MCF 10A (cell line): Measurements from ENCODE around the gene CCDC158. TPM values are rescaled to one million over a fixed set of nuclear protein-coding genes. Genes with fewer than 3 reads are reported as not detected.
"Not testable (repeated sequence)": the region's sequence is repeated elsewhere in the genome, so short reads cannot be mapped to it uniquely, and the experiment has no call there.

Source experiments
- BruUV-seq: library from RNA; stranded (reverse); fragments of 400-500 nt; replicated peaks from 2 replicates; lab custom pipeline; 2021; lab: Mats Ljungman, UMichigan
- CTCF ChIA-PET: fragments of 300-600 bp; sonication (Branson Sonifier 250); formaldehyde crosslinking; extraction: SDS; loops from one replicate; lab custom pipeline; 2021; ENCODE audit warnings: antibody characterized with exemption, inconsistent platforms; lab: Yijun Ruan, JAX
- POLR2A ChIA-PET: fragments of 300-600, 350-650 bp; sonication (Branson Sonifier 250); formaldehyde crosslinking; extraction: SDS; loops from one replicate; lab custom pipeline; 2020; ENCODE audit warnings: antibody characterized with exemption, inconsistent platforms; lab: Yijun Ruan, JAX
- DNase-seq: peaks from one replicate; pipeline ENCODE4 v3.0.0-alpha.2; 2018; ENCODE audit not compliant: unreplicated experiment
- H3K27ac Mint-ChIP-seq: one replicate; pipeline ENCODE4 v1.8.0; 2022; ENCODE audit warnings: mild to moderate bottlenecking, low read depth, mixed read lengths; ENCODE audit not compliant: unreplicated experiment
- H3K27me3 Mint-ChIP-seq: one replicate; pipeline ENCODE4 v1.8.0; 2022; ENCODE audit warnings: mixed read lengths; ENCODE audit not compliant: insufficient read depth, unreplicated experiment
- H3K36me3 Mint-ChIP-seq: one replicate; pipeline ENCODE4 v1.8.0; 2022; ENCODE audit warnings: mild to moderate bottlenecking, moderate library complexity, mixed read lengths; ENCODE audit not compliant: insufficient read depth, unreplicated experiment
- H3K4me1 Mint-ChIP-seq: one replicate; pipeline ENCODE4 v1.8.0; 2022; ENCODE audit warnings: mixed read lengths; ENCODE audit not compliant: insufficient read depth, unreplicated experiment
- H3K4me3 Mint-ChIP-seq: one replicate; pipeline ENCODE4 v1.8.0; 2022; ENCODE audit warnings: mild to moderate bottlenecking, moderate library complexity, mixed read lengths; ENCODE audit not compliant: unreplicated experiment
- H3K9me3 Mint-ChIP-seq: one replicate; pipeline ENCODE4 v1.8.0; 2022; ENCODE audit warnings: mixed read lengths; ENCODE audit not compliant: unreplicated experiment
- CTCF ChIP-seq: fragments of 200-600 bp; IDR thresholded peaks from one replicate; pipeline ENCODE4 v1.8.0; 2022; ENCODE audit warnings: antibody characterized with exemption, mild to moderate bottlenecking; ENCODE audit not compliant: unreplicated experiment
- intact Hi-C: fragments of 100-400 bp; cut with micrococcal nuclease; formaldehyde crosslinking; loops from 2 replicates; pipeline ENCODE4 v1.14.1; 2022
- total RNA-seq: library from RNA; stranded (reverse); gene quantifications from 2 replicates; pipeline ENCODE4 v1.2.3, GENCODE V29; 2022

The CCDC158 gene
- total RNA-seq, 1 experiment from 2014 or later = not detected

- Mint-ChIP-seq H3K4me1 (peaks cover 19% of the 10 kb centered on the region), H3K4me3 (no peak overlapping the region), H3K27me3 (no peaks in the 10 kb centered on the region), H3K36me3 (no peaks in the 10 kb centered on the region), H3K27ac (no peak overlapping the region), H3K9me3 (no peaks in the 10 kb centered on the region)
- peak; percentile 75 for TF ChIP-seq CTCF
- intact Hi-C loops = loop anchor here (1.0 to 10.0 kb wide), 4 partner anchors 75 to 614 kb away; no protein-coding TSS in a partner anchor
- DNase-seq = peak; percentile 66
- ChIA-PET POLR2A (interaction anchor here (0.6 to 8.4 kb wide), 4 partner anchors 69 to 557 kb away, joined by 3 to 76 read pairs (median 6); no protein-coding TSS in a partner anchor), CTCF (interaction anchor here (0.6 to 9.9 kb wide), 42 partner anchors 9 to 1240 kb away, joined by 3 to 294 read pairs (median 4); partner anchors contain the start of genes CCDC158, NUP54 and STBD1)
- BruUV-seq = no TSS peak
These were observed 9.8 kb upstream of the CCDC158 start for GRCh38 chr4:76430519-76431388.

DNA sequence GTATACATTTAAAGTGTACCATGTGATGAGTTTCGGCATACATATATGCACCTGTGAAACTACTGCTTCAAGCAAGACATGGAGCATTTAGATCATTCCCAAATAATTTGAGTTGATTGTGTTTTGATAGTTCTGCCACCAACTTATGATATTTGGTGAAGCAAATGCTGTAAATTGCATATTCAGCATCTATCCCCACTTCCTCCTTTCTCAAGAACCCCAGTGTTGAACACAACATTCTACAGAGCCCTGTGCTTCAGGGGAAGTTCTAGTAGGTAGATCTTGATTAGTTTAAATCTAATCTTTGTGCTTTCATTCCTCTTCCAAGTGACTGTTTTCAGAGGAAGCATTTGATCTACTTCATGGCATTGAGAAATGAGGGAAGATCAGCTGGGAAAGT lies 8.7 kb upstream of the CCDC158 start:
- TF ChIP-seq CTCF = no peak
- Mint-ChIP-seq H3K9me3 (no peaks in the 10 kb centered on the region), H3K27me3 (no peaks in the 10 kb centered on the region), H3K36me3 (no peaks in the 10 kb centered on the region), H3K4me3 (no peak overlapping the region), H3K4me1 (peaks cover 8% of the 10 kb centered on the region), H3K27ac (no peak overlapping the region)
- ChIA-PET CTCF (interaction anchor here (0.6 to 9.9 kb wide), 13 partner anchors 11 to 676 kb away, joined by 3 to 294 read pairs (median 4); no protein-coding TSS in a partner anchor), POLR2A (interaction anchor here (0.6 kb wide), 1 partner anchor 16 kb away, joined by 3 read pairs; no protein-coding TSS in a partner anchor)
- BruUV-seq = no TSS peak
- no peak for DNase-seq
- intact Hi-C loops = loop anchor here (1.0 to 10.0 kb wide), 4 partner anchors 122 to 615 kb away; partner anchors contain the start of gene STBD1

GRCh38 chr4:76426272-76426671 lies 5.3 kb upstream of the CCDC158 start:
- ChIA-PET CTCF (interaction anchor here (0.8 to 4.7 kb wide), 8 partner anchors 13 to 253 kb away, joined by 3 to 33 read pairs (median 4); partner anchors contain the start of gene STBD1), POLR2A (interaction anchor here (0.6 to 1.7 kb wide), 2 partner anchors 119 to 120 kb away, joined by 3 to 4 read pairs; partner anchors contain the start of gene STBD1)
- H3K4me1 Mint-ChIP-seq = no peaks in the 10 kb centered on the region
- H3K27ac Mint-ChIP-seq = peak overlapping the region; percentile 31
- H3K27me3 Mint-ChIP-seq = no peaks in the 10 kb centered on the region
- no peaks in the 10 kb centered on the region for H3K9me3 Mint-ChIP-seq
- DNase-seq = peak; percentile 31
- no peak overlapping the region for H3K4me3 Mint-ChIP-seq
- intact Hi-C loops = loop anchor here (1.0 to 5.0 kb wide), 2 partner anchors 119 to 246 kb away; partner anchors contain the start of gene STBD1
- TF ChIP-seq CTCF = peak; percentile 22
- H3K36me3 Mint-ChIP-seq = no peaks in the 10 kb centered on the region
- BruUV-seq = no TSS peak

GRCh38 chr4:76423159-76423558 lies 2.2 kb upstream of the CCDC158 start:
- DNase-seq, intact Hi-C loops, H3K27me3 Mint-ChIP-seq, BruUV-seq, H3K36me3 Mint-ChIP-seq, CTCF ChIA-PET, POLR2A ChIA-PET, H3K4me3 Mint-ChIP-seq, H3K4me1 Mint-ChIP-seq, H3K27ac Mint-ChIP-seq, H3K9me3 Mint-ChIP-seq: not testable (repeated sequence)
